ENCODE data around the gene ZBTB7A. TPM values are rescaled to one million over a fixed set of nuclear protein-coding genes. Genes with fewer than 3 reads are reported as not detected.
"Not testable (repeated sequence)": the region's sequence is repeated elsewhere in the genome, so short reads cannot be mapped to it uniquely, and the experiment has no call there.

Gene ZBTB7A
- total RNA-seq, 1 donor from 2014 or later, result 30.0 TPM

DNA sequence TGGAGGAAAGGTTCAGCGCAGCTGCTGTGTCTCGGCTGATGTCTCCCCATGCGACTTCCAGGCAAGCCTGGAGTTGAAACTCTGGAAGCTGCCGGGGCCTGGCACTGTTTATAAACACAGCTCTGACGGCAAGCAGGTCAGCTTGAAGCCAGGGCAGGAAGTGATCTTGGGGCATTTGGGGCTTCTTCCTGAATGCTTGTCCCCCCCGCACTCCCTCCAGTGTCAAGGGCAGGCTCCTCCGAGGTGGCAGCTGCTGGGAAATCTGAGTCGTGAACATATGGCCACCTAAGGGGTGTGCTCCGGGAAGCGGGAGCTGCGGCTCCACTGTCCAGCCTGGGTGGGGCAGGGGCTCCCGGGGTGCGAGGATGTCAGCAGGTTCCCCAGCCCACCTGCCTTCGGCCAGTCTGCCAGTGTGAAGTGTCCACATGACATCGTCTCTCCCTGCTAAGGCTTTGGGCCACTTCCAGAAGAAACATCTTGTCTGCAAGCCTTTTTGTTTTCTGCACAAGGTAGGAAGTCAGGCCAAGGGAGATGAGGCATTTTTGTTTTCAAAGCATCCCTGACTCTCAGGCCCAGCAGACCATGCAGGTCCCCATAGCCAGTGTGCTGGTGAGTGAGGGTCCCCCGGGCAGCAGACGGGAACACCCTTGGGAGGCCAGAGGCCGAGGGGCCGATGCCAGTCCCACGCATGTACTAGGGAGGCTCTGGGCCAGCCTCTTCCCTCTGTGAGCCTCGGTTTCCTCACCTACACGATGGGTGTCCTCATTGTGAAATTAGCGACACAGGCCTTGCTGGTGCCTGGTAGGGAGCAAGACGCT is 56.5 kb downstream of the ZBTB7A start:
- TF ChIP-seq, protein P1, sequence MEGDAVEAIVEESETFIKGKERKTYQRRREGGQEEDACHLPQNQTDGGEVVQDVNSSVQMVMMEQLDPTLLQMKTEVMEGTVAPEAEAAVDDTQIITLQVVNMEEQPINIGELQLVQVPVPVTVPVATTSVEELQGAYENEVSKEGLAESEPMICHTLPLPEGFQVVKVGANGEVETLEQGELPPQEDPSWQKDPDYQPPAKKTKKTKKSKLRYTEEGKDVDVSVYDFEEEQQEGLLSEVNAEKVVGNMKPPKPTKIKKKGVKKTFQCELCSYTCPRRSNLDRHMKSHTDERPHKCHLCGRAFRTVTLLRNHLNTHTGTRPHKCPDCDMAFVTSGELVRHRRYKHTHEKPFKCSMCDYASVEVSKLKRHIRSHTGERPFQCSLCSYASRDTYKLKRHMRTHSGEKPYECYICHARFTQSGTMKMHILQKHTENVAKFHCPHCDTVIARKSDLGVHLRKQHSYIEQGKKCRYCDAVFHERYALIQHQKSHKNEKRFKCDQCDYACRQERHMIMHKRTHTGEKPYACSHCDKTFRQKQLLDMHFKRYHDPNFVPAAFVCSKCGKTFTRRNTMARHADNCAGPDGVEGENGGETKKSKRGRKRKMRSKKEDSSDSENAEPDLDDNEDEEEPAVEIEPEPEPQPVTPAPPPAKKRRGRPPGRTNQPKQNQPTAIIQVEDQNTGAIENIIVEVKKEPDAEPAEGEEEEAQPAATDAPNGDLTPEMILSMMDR (IDR thresholded peaks at IDR 0.05), result no peak

DNA sequence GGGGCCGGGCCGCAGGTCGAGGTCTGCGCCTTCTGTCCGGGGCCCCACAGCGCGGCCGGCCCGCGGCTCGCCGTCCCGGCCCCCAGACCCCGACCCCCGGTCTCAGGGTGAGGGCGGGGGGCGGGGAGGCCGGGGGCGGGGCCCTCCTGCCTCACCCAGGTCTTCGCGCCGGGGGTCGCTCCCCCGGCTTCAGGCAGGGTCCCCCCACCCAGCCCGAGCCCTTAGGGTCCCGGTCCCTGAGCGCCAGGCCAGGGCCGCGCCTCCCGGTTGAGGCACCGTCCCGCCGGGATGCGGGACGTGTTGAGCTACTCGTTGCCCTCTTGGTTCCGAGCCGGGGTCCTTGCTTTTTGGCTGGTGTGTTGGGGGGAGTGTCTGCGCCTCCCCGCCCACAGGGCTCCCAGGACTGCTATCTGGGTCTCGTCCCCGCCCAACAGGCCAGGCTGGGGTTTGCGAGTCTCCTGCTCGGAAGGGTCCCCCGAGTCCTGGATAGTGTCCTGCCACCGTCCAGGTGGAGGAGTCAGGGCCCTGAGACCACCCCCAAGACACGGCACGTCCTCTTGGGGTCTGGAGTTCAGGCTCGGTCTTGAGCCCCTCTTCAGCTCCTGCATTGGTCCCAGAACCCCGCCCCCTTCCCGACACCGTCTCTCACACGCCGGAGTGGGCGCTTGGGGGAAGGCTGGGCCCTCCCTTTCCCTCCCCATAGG is 58.7 kb downstream of the ZBTB7A start:
- DNase-seq (ENCODE audit: extremely low spot score, unreplicated experiment), result no peak
- peaks cover 2% of the 10 kb centered on the region for H3K36me3 Mint-ChIP-seq (ENCODE audit: unreplicated experiment)

More for the DNA sequence above, 56.5 kb downstream of the ZBTB7A start:
- H3K4me1 Mint-ChIP-seq (ENCODE audit: unreplicated experiment), result peaks cover 32% of the 10 kb centered on the region
- H3K36me3 Mint-ChIP-seq (ENCODE audit: unreplicated experiment), result peaks cover 5% of the 10 kb centered on the region
- H3K9me3 Mint-ChIP-seq (ENCODE audit: unreplicated experiment), result no peaks in the 10 kb centered on the region
- H3K27ac Mint-ChIP-seq (ENCODE audit: unreplicated experiment), result no peak overlapping the region
- H3K4me3 Mint-ChIP-seq (ENCODE audit: unreplicated experiment), result peak overlapping the region; percentile 44
- no peaks in the 10 kb centered on the region for H3K27me3 Mint-ChIP-seq (ENCODE audit: unreplicated experiment)
- no peak for DNase-seq (ENCODE audit: extremely low spot score, unreplicated experiment)

DNA sequence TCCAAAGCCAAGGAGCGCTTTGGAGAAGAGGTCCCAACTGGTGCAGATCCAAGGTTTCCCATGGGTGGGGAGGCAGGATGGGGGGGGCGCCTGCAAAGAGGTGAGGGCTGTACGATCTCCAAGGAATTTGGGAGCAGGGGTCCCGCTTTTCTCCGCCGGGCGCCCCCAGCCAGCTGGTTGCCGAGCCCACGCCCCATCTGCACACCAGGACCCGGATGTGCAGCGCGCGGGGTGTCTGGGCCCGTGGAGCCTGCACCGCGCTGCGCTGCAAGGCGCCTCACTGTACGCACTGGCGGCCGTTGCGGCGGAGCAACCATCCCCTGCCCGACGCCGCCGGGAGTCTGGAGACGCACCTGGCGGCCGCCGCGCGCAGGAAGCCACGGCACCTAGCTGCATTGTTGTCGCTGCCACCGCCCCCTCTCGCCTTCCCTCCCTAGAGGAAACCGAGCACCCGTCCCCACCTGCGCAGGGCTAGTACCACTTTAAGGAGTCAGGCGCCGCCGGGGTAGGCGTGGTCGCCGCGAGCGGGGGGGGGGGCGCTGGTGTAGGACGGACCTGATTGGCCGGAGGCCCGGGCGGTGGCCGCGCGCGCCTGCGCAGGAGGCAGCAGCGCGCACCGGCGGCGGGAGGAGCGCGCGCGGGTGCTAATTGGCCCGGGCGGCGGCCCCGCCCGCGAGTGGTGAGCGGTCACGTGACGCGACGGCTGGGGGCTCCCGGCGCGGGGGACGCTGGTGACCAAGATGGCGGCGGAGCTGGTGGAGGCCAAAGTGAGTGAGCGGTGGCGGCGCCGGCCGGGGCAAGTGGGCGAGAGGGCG is 59.5 kb downstream of the ZBTB7A start, which contains the start of gene PIAS4:
PIAS4 (plus strand) TSS at position 716 of the 815 bp plus-strand sequence; CDS start at position 741, 25 bp downstream.
- Mint-ChIP-seq H3K9me3 (ENCODE audit: unreplicated experiment) (no peaks in the 10 kb centered on the region), H3K4me3 (ENCODE audit: unreplicated experiment) (peak within 1 kb of the TSS; percentile 79), H3K36me3 (ENCODE audit: unreplicated experiment) (no peaks in the 10 kb centered on the region), H3K4me1 (ENCODE audit: unreplicated experiment) (peaks cover 32% of the 10 kb centered on the region), H3K27me3 (ENCODE audit: unreplicated experiment) (no peaks in the 10 kb centered on the region), H3K27ac (ENCODE audit: unreplicated experiment) (peak within 1 kb of the TSS; percentile 68)
- TF ChIP-seq, protein P1 (IDR thresholded peaks at IDR 0.05), result peak; percentile 11
- DNase-seq (ENCODE audit: extremely low spot score, unreplicated experiment), result peak; percentile 99

More for the DNA sequence above, 58.7 kb downstream of the ZBTB7A start:
- Mint-ChIP-seq H3K27ac (ENCODE audit: unreplicated experiment) (peak overlapping the region; percentile 68), H3K4me1 (ENCODE audit: unreplicated experiment) (peaks cover 32% of the 10 kb centered on the region), H3K9me3 (ENCODE audit: unreplicated experiment) (no peaks in the 10 kb centered on the region), H3K27me3 (ENCODE audit: unreplicated experiment) (no peaks in the 10 kb centered on the region), H3K4me3 (ENCODE audit: unreplicated experiment) (peak overlapping the region; percentile 78)
- TF ChIP-seq, protein P1 (IDR thresholded peaks at IDR 0.05), result no peak

DNA sequence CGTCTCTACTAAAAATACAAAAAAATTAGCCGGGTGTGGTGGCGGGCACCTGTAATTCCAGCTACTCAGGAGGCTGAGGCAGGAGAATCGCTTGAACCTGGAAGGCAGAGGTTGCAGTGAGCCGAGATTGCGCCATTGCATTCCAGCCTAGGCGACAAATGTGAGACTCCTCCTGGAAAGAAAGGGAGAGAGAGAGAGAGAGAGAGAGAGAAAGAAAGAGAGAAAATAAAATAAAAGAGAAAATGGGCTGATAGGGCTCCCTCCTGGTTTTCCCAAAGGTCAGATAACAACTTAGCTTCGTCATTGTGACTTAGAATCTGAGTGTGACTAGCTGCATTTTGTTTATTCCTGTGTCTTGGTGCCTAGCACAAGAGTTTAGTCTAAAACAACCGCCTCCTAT is 61.3 kb downstream of the ZBTB7A start:
- H3K27me3 Mint-ChIP-seq (ENCODE audit: unreplicated experiment); DNase-seq (ENCODE audit: extremely low spot score, unreplicated experiment); H3K9me3 Mint-ChIP-seq (ENCODE audit: unreplicated experiment); H3K27ac Mint-ChIP-seq (ENCODE audit: unreplicated experiment); H3K36me3 Mint-ChIP-seq (ENCODE audit: unreplicated experiment): not testable (repeated sequence)
- Mint-ChIP-seq H3K4me3 (ENCODE audit: unreplicated experiment) (peak overlapping the region; percentile 29), H3K4me1 (ENCODE audit: unreplicated experiment) (peaks cover 27% of the 10 kb centered on the region)

DNA sequence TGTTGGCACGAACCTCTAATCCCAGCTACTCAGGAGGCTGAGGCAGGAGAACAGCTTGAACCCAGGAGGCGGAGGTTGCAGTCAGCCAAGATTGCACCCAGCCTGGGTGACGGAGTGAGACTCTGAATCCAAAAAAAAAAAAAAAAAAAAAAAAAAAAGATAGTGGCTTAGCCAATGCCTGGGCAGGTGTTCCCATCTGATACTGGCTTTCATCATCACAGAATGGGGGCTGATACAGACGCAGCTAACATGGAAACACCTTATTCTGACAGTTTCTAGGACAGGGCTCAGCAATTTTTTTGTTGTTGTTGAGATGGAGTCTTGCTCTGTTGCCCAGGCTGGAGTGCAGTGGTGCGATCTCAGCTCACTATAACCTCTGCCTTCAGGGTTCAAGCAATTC is 65.9 kb downstream of the ZBTB7A start:
- DNase-seq (ENCODE audit: extremely low spot score, unreplicated experiment); H3K27ac Mint-ChIP-seq (ENCODE audit: unreplicated experiment); H3K9me3 Mint-ChIP-seq (ENCODE audit: unreplicated experiment); H3K27me3 Mint-ChIP-seq (ENCODE audit: unreplicated experiment); H3K4me1 Mint-ChIP-seq (ENCODE audit: unreplicated experiment); H3K36me3 Mint-ChIP-seq (ENCODE audit: unreplicated experiment); H3K4me3 Mint-ChIP-seq (ENCODE audit: unreplicated experiment): not testable (repeated sequence)

DNA sequence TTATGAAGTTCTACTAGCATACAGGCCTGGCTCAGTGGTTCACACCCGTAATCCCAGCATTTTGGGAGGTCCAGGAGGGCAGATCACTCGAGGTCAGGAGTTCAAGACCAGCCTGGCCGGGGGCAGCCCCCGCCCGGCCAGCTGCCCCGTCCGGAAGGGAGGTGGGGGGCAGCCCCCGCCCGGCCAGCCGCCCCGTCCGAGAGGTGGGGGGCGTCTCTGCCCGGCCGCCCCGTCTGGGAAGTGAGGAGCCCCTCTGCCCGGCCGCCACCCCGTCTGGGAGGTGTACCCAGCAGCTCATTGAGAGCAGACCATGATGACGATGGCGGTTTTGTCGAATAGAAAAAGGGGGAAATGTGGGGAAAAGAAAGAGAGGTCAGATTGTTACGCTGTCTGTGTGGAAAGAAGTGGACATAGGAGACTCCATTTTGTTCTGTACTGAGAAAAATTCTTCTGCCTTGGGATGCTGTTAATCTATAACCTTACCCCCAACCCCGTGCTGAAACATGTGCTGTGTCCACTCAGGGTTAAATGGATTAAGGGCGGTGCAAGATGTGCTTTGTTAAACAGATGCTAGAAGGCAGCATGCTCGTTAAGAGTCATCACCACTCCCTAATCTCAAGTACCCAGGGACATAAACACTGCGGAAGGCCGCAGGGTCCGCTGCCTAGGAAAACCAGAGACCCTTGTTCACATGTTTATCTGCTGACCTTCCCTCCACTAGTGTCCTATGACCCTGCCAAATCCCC is 67.9 kb downstream of the ZBTB7A start:
- not testable (repeated sequence) for H3K4me3 Mint-ChIP-seq (ENCODE audit: unreplicated experiment); H3K9me3 Mint-ChIP-seq (ENCODE audit: unreplicated experiment); H3K27ac Mint-ChIP-seq (ENCODE audit: unreplicated experiment); H3K27me3 Mint-ChIP-seq (ENCODE audit: unreplicated experiment); DNase-seq (ENCODE audit: extremely low spot score, unreplicated experiment); H3K36me3 Mint-ChIP-seq (ENCODE audit: unreplicated experiment); H3K4me1 Mint-ChIP-seq (ENCODE audit: unreplicated experiment)
